GM12878 (cell line): ENCODE results near the gene PCDHGA5. TPM values are rescaled to one million over a fixed set of nuclear protein-coding genes. Genes with fewer than 3 reads are reported as not detected.

ENCODE experiments used
- ATAC-seq: fragments of 200-7000 bp; cut with Tn5 transposase; 3 replicates; pipeline ENCODE4 v1.9.1; 2020; ENCODE audit warnings: mild to moderate bottlenecking, moderate library complexity
- BruUV-seq: library from RNA; stranded (reverse); fragments of 400-500 nt; replicated peaks from 2 replicates; lab custom pipeline; 2021; lab: Mats Ljungman, UMichigan
- CTCF ChIA-PET: fragments of 300-600 bp; sonication (Branson Sonifier 250); formaldehyde crosslinking; extraction: SDS; loops from one replicate; lab custom pipeline; 2021; ENCODE audit warnings: inconsistent platforms; lab: Yijun Ruan, JAX
- POLR2A ChIA-PET: fragments of 350-600 bp; formaldehyde crosslinking; extraction: SDS; loops from one replicate; lab custom pipeline; 2021; ENCODE audit warnings: inconsistent platforms; lab: Charles Lee
- RAD21 ChIA-PET: fragments of 300-600 bp; sonication (Branson Sonifier 250); formaldehyde crosslinking; loops from one replicate; lab custom pipeline; 2023; ENCODE audit warnings: antibody characterized with exemption; ENCODE audit not compliant: unreplicated experiment; lab: Charles Lee
- SMC1A ChIA-PET: fragments of 300-600 bp; sonication (Branson Sonifier 250); formaldehyde crosslinking; loops from one replicate; lab custom pipeline; 2023; ENCODE audit not compliant: unreplicated experiment, uncharacterized antibody; lab: Charles Lee
- DNase-seq: peaks from one replicate; pipeline ENCODE4 v3.0.0-alpha.2; 2011; ENCODE audit warnings: low read depth, low spot score
- FAIRE-seq: peaks from 3 replicates; lab custom pipeline; 2011; peaks lifted over from hg19 to GRCh38; lab: Jason Lieb, UNC
- H2AFZ ChIP-seq: 2 replicates; pipeline ENCODE4 v1.6.0; 2011; ENCODE audit warnings: low read depth, low read length, control low read depth; ENCODE audit not compliant: control insufficient read depth
- H3K27ac ChIP-seq: 2 replicates; pipeline ENCODE4 v1.5.1; 2011; ENCODE audit warnings: control low read depth; ENCODE audit not compliant: control insufficient read depth, insufficient read depth
- H3K27me3 ChIP-seq, 2 experiments: replicated peaks in 1 of 2; 2 replicates each; pipeline versions ENCODE4 v1.6.0 to v1.6.1; 2011; ENCODE audit warnings: low read length in 1 of 2; ENCODE audit not compliant: control insufficient read depth in 2 of 2, insufficient read depth in 2 of 2
- H3K36me3 ChIP-seq, 2 experiments: 2 replicates each; pipeline ENCODE4 v1.5.1; 2011; ENCODE audit warnings: low read length in 1 of 2; ENCODE audit not compliant: control insufficient read depth in 2 of 2, insufficient read depth in 2 of 2
- H3K4me1 ChIP-seq: 2 replicates; pipeline ENCODE4 v1.6.1; 2011; ENCODE audit warnings: mild to moderate bottlenecking, low read length, moderate library complexity, mixed read lengths; ENCODE audit not compliant: control insufficient read depth, insufficient read depth
- H3K4me2 ChIP-seq: 2 replicates; pipeline ENCODE4 v1.6.0; 2011; ENCODE audit warnings: control low read depth; ENCODE audit not compliant: control insufficient read depth, insufficient read depth
- H3K4me3 ChIP-seq: fragments of 200-600 bp; sonication (generic); 2 replicates; pipeline ENCODE4 v1.5.1; 2016
- H3K79me2 ChIP-seq: 2 replicates; pipeline ENCODE4 v1.6.0; 2011; ENCODE audit warnings: low read length; ENCODE audit not compliant: control insufficient read depth, insufficient read depth
- H3K9ac ChIP-seq: 2 replicates; pipeline ENCODE4 v1.8.0; 2011; ENCODE audit warnings: low read length, control low read depth, mixed read lengths; ENCODE audit not compliant: control insufficient read depth, insufficient read depth
- H3K9me3 ChIP-seq: replicated peaks from 3 replicates; pipeline ENCODE4 v1.5.1; 2011; ENCODE audit warnings: mild to moderate bottlenecking, low read length; ENCODE audit not compliant: control insufficient read depth, insufficient read depth
- H4K20me1 ChIP-seq: 2 replicates; pipeline ENCODE4 v1.6.0; 2011; ENCODE audit not compliant: control insufficient read depth, insufficient read depth
- ASH2L ChIP-seq: fragments of 300-600, 200-600 bp; sonication (generic); IDR thresholded peaks from 2 replicates; pipeline ENCODE4 v1.6.1; 2017; ENCODE audit warnings: low read depth, mild to moderate bottlenecking, borderline replicate concordance
- CHD4 ChIP-seq: fragments of 200-600 bp; sonication (generic); IDR thresholded peaks from 2 replicates; pipeline ENCODE4 v1.6.1; 2016; ENCODE audit warnings: mild to moderate bottlenecking
- E4F1 ChIP-seq: fragments of 450-650 bp; IDR thresholded peaks from 2 replicates; pipeline ENCODE4 v1.6.1; 2018; ENCODE audit warnings: borderline replicate concordance, mild to moderate bottlenecking; ENCODE audit not compliant: partially characterized antibody
- HDAC2 ChIP-seq: fragments of 200-600 bp; sonication (generic); IDR thresholded peaks from 2 replicates; pipeline ENCODE4 v1.6.1; 2017
- HSF1 ChIP-seq: fragments of 150-350 bp; IDR thresholded peaks from 2 replicates; pipeline ENCODE4 v1.6.1; 2014; ENCODE audit warnings: mild to moderate bottlenecking, low read depth, low read length
- MTA3 ChIP-seq: IDR thresholded peaks from 2 replicates; pipeline ENCODE4 v1.6.1; 2012; ENCODE audit warnings: low read length, inconsistent platforms, borderline replicate concordance
- NR2F1 ChIP-seq: fragments of 450-650 bp; conservative IDR thresholded peaks from 2 replicates; pipeline ENCODE4 v1.6.1; 2017; ENCODE audit warnings: mild to moderate bottlenecking
- RAD21 ChIP-seq: IDR thresholded peaks from 2 replicates; pipeline ENCODE4 v1.6.1; 2011; ENCODE audit warnings: mild to moderate bottlenecking, low read depth, low read length, moderate library complexity; ENCODE audit not compliant: insufficient read depth
- RCOR1 ChIP-seq: conservative IDR thresholded peaks from 2 replicates; pipeline ENCODE4 v1.6.1; 2012; ENCODE audit warnings: low read depth, low read length, improper control_type of control experiment
- REST ChIP-seq: IDR thresholded peaks from 2 replicates; pipeline ENCODE4 v1.6.1; 2012; ENCODE audit warnings: mild to moderate bottlenecking, low read depth, low read length
- SIX5 ChIP-seq: IDR thresholded peaks from 2 replicates; pipeline ENCODE4 v1.6.1; 2011; ENCODE audit warnings: mild to moderate bottlenecking, low read depth, low read length, moderate library complexity; ENCODE audit not compliant: severe bottlenecking
- YBX1 ChIP-seq: fragments of 450-650 bp; IDR thresholded peaks from 2 replicates; pipeline ENCODE4 v1.6.1; 2016; ENCODE audit warnings: antibody characterized with exemption
- ZBTB33 ChIP-seq: fragments of 450-650 bp; IDR thresholded peaks from 2 replicates; pipeline ENCODE4 v1.6.1; 2017; ENCODE audit warnings: mild to moderate bottlenecking
- ZZZ3 ChIP-seq: IDR thresholded peaks from 2 replicates; pipeline ENCODE4 v1.6.1; 2011; ENCODE audit warnings: low read depth; ENCODE audit not compliant: control insufficient read depth, insufficient read length
- WGBS: methylation state at CpG from one replicate; pipeline ENCODE4 v1.1.6; 2016; ENCODE audit warnings: low lambda C conversion rate; ENCODE audit not compliant: insufficient replicate concordance, insufficient coverage; ENCODE audit errors: missing lambda C conversion rate; 5-methylcytosine and 5-hydroxymethylcytosine counted together
- in situ Hi-C: fragments of 300-500 bp; cut with MboI; formaldehyde crosslinking; loops from 9 replicates; pipeline ENCODE4 v1.14.3; 2018; ENCODE audit warnings: mixed read lengths
- intact Hi-C: fragments of 100-400 bp; cut with micrococcal nuclease; formaldehyde crosslinking; loops from one replicate; pipeline ENCODE4 v1.14.2; 2022; ENCODE audit not compliant: unreplicated experiment
- polyA plus RNA-seq, 11 experiments: library from polyadenylated mRNA; depleted of rRNA in 4 of 11; unstranded in 6 of 11; stranded (reverse) in 5 of 11; fragments of >200 nt; fragmentation: Nextera tagmentation in 4 of 11; fragmentation: Illumina TruSeq in 1 of 11; extraction: Ambion mirVana in 4 of 11; extraction: Trizol in 1 of 11; gene quantifications; 1 replicate in 1 of 11; 2 replicates in 10 of 11; pipeline versions ENCODE4 v1.2.1 to v1.2.3, GENCODE V29; 2011 to 2016; ENCODE audit warnings: inconsistent platforms in 2 of 11, missing spikeins in 2 of 11, low read depth in 1 of 11
- total RNA-seq, 4 experiments: library from RNA; depleted of rRNA in 3 of 4; stranded (reverse); fragments of >200 nt in 3 of 4; fragmentation: Illumina TruSeq in 1 of 4; extraction: Trizol in 1 of 4; gene quantifications; 2 replicates each; pipeline versions ENCODE4 v1.2.1 to v1.2.3, GENCODE V29; 2013 to 2021

PCDHGA5 gene
- total and polyA plus RNA-seq, 10 of the 15 experiments (the other 5 are each of a cell fraction or from before 2014, with no cell fraction given) = 0.10 to 0.23 (median 0.16) TPM; not detected in 4

- 88% methylated on average over 63 of the region's 64 CpGs for WGBS
- no peak overlapping the region for H3K9ac ChIP-seq
- SMC1A ChIA-PET = no interaction called here
- RAD21 ChIA-PET = interaction anchor here (1.1 kb wide), 1 partner anchor 154 kb away, joined by 3 read pairs; no protein-coding TSS in a partner anchor
- FAIRE-seq (no peak), ATAC-seq (no peak), DNase-seq (no peak)
- H2AFZ ChIP-seq = no peak overlapping the region
- H3K79me2 ChIP-seq = no peaks in the 10 kb centered on the region
- peaks cover 13% of the 10 kb centered on the region; the same call in 2 of the 3 replicates for H3K9me3 ChIP-seq
- intact Hi-C loops (no loop called here), in situ Hi-C loops (no loop called here)
- POLR2A ChIA-PET = interaction anchor here (0.7 kb wide), 1 partner anchor 1085 kb away, joined by 8 read pairs; no protein-coding TSS in a partner anchor
- no peak overlapping the region for H3K27ac ChIP-seq
- no peaks in the 10 kb centered on the region for H4K20me1 ChIP-seq
- no peaks in the 10 kb centered on the region for H3K36me3 ChIP-seq
- BruUV-seq = no TSS peak
- H3K4me1 ChIP-seq = no peaks in the 10 kb centered on the region; the same call in 1 of the 2 replicates
- H3K27me3 ChIP-seq = peaks cover 0 to 1% of the 10 kb centered on the region in 2 experiments; a peak in 1 of 4 replicates
- no peak overlapping the region for H3K4me3 ChIP-seq
- CTCF ChIA-PET = interaction anchor here (0.7 to 1.0 kb wide), 4 partner anchors 11 to 394 kb away, joined by 3 to 4 read pairs (median 4); partner anchors contain the start of gene PCDHGA11
- H3K4me2 ChIP-seq = no peak overlapping the region
- TF ChIP-seq REST (no peak), HDAC2 (no peak), RAD21 (no peak), ZBTB33 (no peak), ZZZ3 (no peak), ASH2L (no peak), E4F1 (no peak), MTA3 (no peak), HSF1 (no peak), YBX1 (no peak), SIX5 (no peak), RCOR1 (no peak), NR2F1 (no peak), CHD4 (no peak)
These were observed 45.8 kb downstream of the PCDHGA5 start for GRCh38 chr5:141409598-141410306.
